H9 (cell line): ENCODE results near the gene CADM1. TPM values are rescaled to one million over a fixed set of nuclear protein-coding genes. Genes with fewer than 3 reads are reported as not detected.

Source experiments
- DNase-seq: peaks from one replicate; pipeline ENCODE4 v3.0.0-alpha.2; 2017
- H2AFZ ChIP-seq: one replicate; pipeline ENCODE4 v1.6.1; 2013; ENCODE audit warnings: mild to moderate bottlenecking, low read length, control low read depth, moderate library complexity
- H2AK5ac ChIP-seq: 2 replicates; pipeline ENCODE4 v1.6.1; 2013; ENCODE audit warnings: low read length, control low read depth, mixed read lengths; ENCODE audit not compliant: insufficient read length
- H2BK120ac ChIP-seq: one replicate; pipeline ENCODE4 v1.6.1; 2013; ENCODE audit warnings: low read depth, mild to moderate bottlenecking, low read length, control low read depth, inconsistent platforms; ENCODE audit not compliant: poor library complexity, severe bottlenecking
- H2BK12ac ChIP-seq: 2 replicates; pipeline ENCODE4 v1.6.1; 2013; ENCODE audit warnings: low read length, control low read depth, mixed read lengths, low read depth; ENCODE audit not compliant: insufficient read length
- H2BK15ac ChIP-seq: 2 replicates; pipeline ENCODE4 v1.6.1; 2013; ENCODE audit warnings: low read depth, low read length, control low read depth
- H2BK20ac ChIP-seq: one replicate; pipeline ENCODE4 v1.6.1; 2013; ENCODE audit warnings: low read depth, mild to moderate bottlenecking, low read length, control low read depth, inconsistent platforms; ENCODE audit not compliant: poor library complexity, severe bottlenecking
- H2BK5ac ChIP-seq: 2 replicates; pipeline ENCODE4 v1.6.1; 2013; ENCODE audit warnings: low read length, control low read depth, mixed read lengths; ENCODE audit not compliant: insufficient read length
- H3K14ac ChIP-seq: 2 replicates; pipeline ENCODE4 v1.6.1; 2013; ENCODE audit warnings: low read length, control low read depth; ENCODE audit not compliant: insufficient read depth
- H3K18ac ChIP-seq: 2 replicates; pipeline ENCODE4 v1.6.1; 2013; ENCODE audit warnings: low read depth, mild to moderate bottlenecking, mixed read lengths, low read length, control low read depth; ENCODE audit not compliant: insufficient read length
- H3K23ac ChIP-seq: 2 replicates; pipeline ENCODE4 v1.6.1; 2013; ENCODE audit warnings: low read length, control low read depth, mixed read lengths, low read depth; ENCODE audit not compliant: insufficient read length
- H3K23me2 ChIP-seq: 2 replicates; pipeline ENCODE4 v1.6.1; 2013; ENCODE audit warnings: low read depth, mild to moderate bottlenecking, mixed read lengths, low read length, control low read depth; ENCODE audit not compliant: insufficient read length, poor library complexity, severe bottlenecking
- H3K27ac ChIP-seq: 2 replicates; pipeline ENCODE4 v1.5.1; 2013; ENCODE audit warnings: low read length, control low read depth, mixed read lengths, low read depth; ENCODE audit not compliant: insufficient read length
- H3K27me3 ChIP-seq: 2 replicates; pipeline ENCODE4 v1.6.1; 2013; ENCODE audit warnings: low read length, control low read depth, inconsistent platforms; ENCODE audit not compliant: insufficient read depth
- H3K4ac ChIP-seq: 2 replicates; pipeline ENCODE4 v1.6.1; 2013; ENCODE audit warnings: low read depth, mild to moderate bottlenecking, control low read depth, inconsistent platforms, low read length, moderate library complexity
- H3K4me1 ChIP-seq: 2 replicates; pipeline ENCODE4 v1.6.1; 2013; ENCODE audit warnings: low read length, control low read depth, inconsistent platforms; ENCODE audit not compliant: insufficient read depth
- H3K4me2 ChIP-seq: 2 replicates; pipeline ENCODE4 v1.6.1; 2013; ENCODE audit warnings: low read length, control low read depth, mixed read lengths; ENCODE audit not compliant: insufficient read length, insufficient read depth
- H3K56ac ChIP-seq: 2 replicates; pipeline ENCODE4 v1.6.1; 2013; ENCODE audit warnings: low read depth, mild to moderate bottlenecking, mixed read lengths, low read length, control low read depth; ENCODE audit not compliant: insufficient read length
- H3K79me1 ChIP-seq: 2 replicates; pipeline ENCODE4 v1.6.1; 2013; ENCODE audit warnings: low read depth, mild to moderate bottlenecking, moderate library complexity, low read length, control low read depth, inconsistent platforms; ENCODE audit not compliant: insufficient read depth, poor library complexity, severe bottlenecking
- H3K79me2 ChIP-seq: 2 replicates; pipeline ENCODE4 v1.6.1; 2013; ENCODE audit warnings: low read length, control low read depth, inconsistent platforms; ENCODE audit not compliant: insufficient read depth
- H3K9ac ChIP-seq: 2 replicates; pipeline ENCODE4 v1.6.1; 2013; ENCODE audit warnings: low read length, control low read depth, mixed read lengths; ENCODE audit not compliant: insufficient read length; ENCODE audit errors: extremely low read depth
- H3K9me3 ChIP-seq: one replicate; pipeline ENCODE4 v1.6.1; 2013; ENCODE audit warnings: low read depth, low read length, inconsistent platforms; ENCODE audit not compliant: control insufficient read depth
- H3T11ph ChIP-seq: one replicate; pipeline ENCODE4 v1.6.1; 2013; ENCODE audit warnings: mild to moderate bottlenecking, low read length, control low read depth, inconsistent platforms
- H4K20me1 ChIP-seq: one replicate; pipeline ENCODE4 v1.6.1; 2013; ENCODE audit not compliant: control insufficient read depth, insufficient read length, insufficient read depth
- H4K5ac ChIP-seq: 2 replicates; pipeline ENCODE4 v1.6.1; 2013; ENCODE audit warnings: low read depth, mild to moderate bottlenecking, mixed read lengths, low read length, control low read depth; ENCODE audit not compliant: insufficient read length
- H4K8ac ChIP-seq: replicated peaks from 2 replicates; pipeline ENCODE4 v1.6.1; 2013; ENCODE audit warnings: low read length, control low read depth, mixed read lengths, low read depth; ENCODE audit not compliant: insufficient read length
- H4K91ac ChIP-seq: 2 replicates; pipeline ENCODE4 v1.6.1; 2013; ENCODE audit warnings: low read depth, mild to moderate bottlenecking, moderate library complexity, mixed read lengths, low read length, control low read depth; ENCODE audit not compliant: insufficient read length
- H3K27ac Mint-ChIP-seq, 3 experiments: 2 replicates in 2 of 3; 3 replicates in 1 of 3; pipeline ENCODE4 v1.8.0; 2020 to 2021; ENCODE audit warnings: mixed read lengths in 3 of 3, mild to moderate bottlenecking in 1 of 3, moderate library complexity in 1 of 3
- H3K27me3 Mint-ChIP-seq: 2 replicates; pipeline ENCODE4 v1.8.0; 2021; ENCODE audit warnings: low read depth, mild to moderate bottlenecking, moderate library complexity, mixed read lengths
- H3K36me3 Mint-ChIP-seq, 3 experiments: 2 replicates in 2 of 3; 3 replicates in 1 of 3; pipeline ENCODE4 v1.8.0; 2020 to 2021; ENCODE audit warnings: low read depth in 3 of 3, mixed read lengths in 3 of 3; ENCODE audit not compliant: insufficient read depth in 1 of 3
- H3K4me1 Mint-ChIP-seq, 2 experiments: 2 replicates each; pipeline ENCODE4 v1.8.0; 2020; ENCODE audit warnings: mixed read lengths in 2 of 2
- H3K4me3 Mint-ChIP-seq, 2 experiments: 2 replicates in 1 of 2; 3 replicates in 1 of 2; pipeline ENCODE4 v1.8.0; 2020 to 2021; ENCODE audit warnings: mild to moderate bottlenecking in 2 of 2, mixed read lengths in 2 of 2, moderate library complexity in 1 of 2
- H3K9me3 Mint-ChIP-seq, 2 experiments: 2 replicates in 1 of 2; 3 replicates in 1 of 2; pipeline ENCODE4 v1.8.0; 2020; ENCODE audit warnings: mild to moderate bottlenecking in 2 of 2, mixed read lengths in 2 of 2, moderate library complexity in 1 of 2
- CTCF ChIP-seq: fragments of 200-600 bp; sonication (generic); conservative IDR thresholded peaks from 3 replicates; pipeline ENCODE4 v1.8.0; 2021; ENCODE audit warnings: antibody characterized with exemption, mild to moderate bottlenecking
- WGBS: extraction: QIAGEN DNeasy Blood & Tissue Kit; methylation state at CpG from one replicate; pipeline ENCODE4 v1.1.7; 2013; ENCODE audit warnings: missing lambda C conversion rate, low lambda C conversion rate, mixed read lengths; ENCODE audit not compliant: insufficient read length; ENCODE audit errors: extremely low coverage; 5-methylcytosine and 5-hydroxymethylcytosine counted together
- total RNA-seq: library from RNA; stranded (reverse); gene quantifications from 2 replicates; pipeline ENCODE4 v1.2.1, GENCODE V29; 2021

CADM1 gene
- total RNA-seq, 1 experiment from 2014 or later, result 11.9 TPM

DNA sequence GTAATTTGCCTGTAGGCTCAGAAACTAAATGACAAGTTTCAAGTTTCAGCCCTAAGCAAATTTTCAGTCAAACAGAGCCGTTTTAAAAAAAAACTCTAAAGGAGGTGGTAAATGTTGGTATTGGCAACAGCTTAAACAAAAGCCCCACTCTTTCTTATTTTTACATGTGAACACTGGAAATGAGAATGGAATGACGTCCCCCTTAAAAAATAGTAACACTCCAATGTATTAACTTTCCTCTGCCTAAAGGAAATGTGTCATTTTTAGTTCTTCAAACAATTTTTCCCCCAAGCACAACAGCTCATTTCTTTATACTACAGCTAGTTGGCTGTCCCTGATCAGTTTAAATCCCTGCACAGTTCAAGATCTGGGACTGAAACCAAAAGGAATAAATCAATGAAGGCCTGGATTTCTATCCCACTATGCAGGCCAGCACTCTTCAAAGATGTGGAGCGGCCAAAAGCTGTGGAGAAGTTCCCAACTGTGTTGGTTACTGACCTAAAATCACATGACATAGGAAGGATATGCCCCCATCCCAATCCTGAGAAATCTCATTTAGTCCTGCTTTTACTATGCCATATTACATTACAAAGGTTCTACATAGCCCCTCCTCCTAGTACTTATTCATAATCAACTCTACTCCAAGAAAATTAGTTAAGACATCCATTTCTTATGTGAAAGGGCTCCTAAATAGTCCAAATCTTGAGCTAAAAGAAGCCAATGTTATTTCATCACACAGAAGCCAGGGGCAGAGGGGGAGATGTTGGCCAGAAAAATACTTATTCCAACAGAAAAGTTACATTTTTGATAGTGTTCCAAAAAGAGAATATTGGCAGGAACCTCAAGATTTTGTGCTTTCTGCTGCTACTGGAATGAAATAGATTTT is 95.9 kb downstream of the CADM1 start:
- Histone ChIP-seq H2BK120ac (no peak overlapping the region), H3K27ac (no peak overlapping the region), H4K91ac (no peak overlapping the region), H4K5ac (no peak overlapping the region), H2BK12ac (no peak overlapping the region), H3K27me3 (no peaks in the 10 kb centered on the region), H3K79me2 (no peaks in the 10 kb centered on the region), H3K4ac (no peak overlapping the region), H3K9ac (no peak overlapping the region), H4K8ac (no peak overlapping the region), H3K23me2 (no peaks in the 10 kb centered on the region), H4K20me1 (no peaks in the 10 kb centered on the region), H3T11ph (no peak overlapping the region), H3K56ac (no peak overlapping the region), H3K4me1 (peaks cover 4% of the 10 kb centered on the region; the same call in 1 of the 2 replicates), H3K79me1 (no peaks in the 10 kb centered on the region), H3K9me3 (no peaks in the 10 kb centered on the region), H2BK20ac (no peak overlapping the region), H3K14ac (no peak overlapping the region), H2AK5ac (no peak overlapping the region), H3K23ac (no peak overlapping the region), H3K4me2 (no peak overlapping the region), H2BK5ac (no peak overlapping the region), H2BK15ac (no peak overlapping the region), H3K18ac (no peak overlapping the region), H2AFZ (no peak overlapping the region)
- Mint-ChIP-seq H3K27me3 (peaks cover 13% of the 10 kb centered on the region), H3K9me3 (no peaks in the 10 kb centered on the region; a peak in 1 of 5 replicates), H3K27ac (peak overlapping the region in 2 of 3 experiments; percentile 6 to 33; a peak in 3 of 7 replicates), H3K4me1 (peaks cover 35 to 38% of the 10 kb centered on the region in 2 experiments), H3K4me3 (no peak overlapping the region; a peak in 1 of 5 replicates), H3K36me3 (no peaks in the 10 kb centered on the region)
- TF ChIP-seq CTCF, result no peak
- no CpG with 5 or more reads among the region's 3 CpGs for WGBS
- DNase-seq, result no peak
